Neural cell (in vitro differentiated cells): ENCODE measurements around the gene CCDC50. TPM values are rescaled to one million over a fixed set of nuclear protein-coding genes. Genes with fewer than 3 reads are reported as not detected.

Source experiments
- H2AFZ ChIP-seq: fragments of 200-600, 300-800 bp; sonication (generic), shearing (Covaris generic); 2 replicates; pipeline ENCODE4 v1.6.0; 2014; ENCODE audit warnings: low read depth, mild to moderate bottlenecking, antibody characterized with exemption, low read length, moderate library complexity
- H3F3A ChIP-seq: fragments of 200-600 bp; shearing (Covaris generic); 2 replicates; pipeline ENCODE4 v1.6.1; 2016; ENCODE audit warnings: mild to moderate bottlenecking, moderate library complexity, mixed read lengths, antibody characterized with exemption, low read length; ENCODE audit not compliant: insufficient read depth, poor library complexity, severe bottlenecking
- H3K27ac ChIP-seq: fragments of 200-600, 300-800 bp; sonication (generic), shearing (Covaris generic); 2 replicates; pipeline ENCODE4 v1.5.1; 2014; ENCODE audit warnings: mild to moderate bottlenecking, low read length, moderate library complexity
- H3K27me3 ChIP-seq: fragments of 300-800, 200-600 bp; sonication (generic), shearing (Covaris generic); 2 replicates; pipeline ENCODE4 v1.6.0; 2014; ENCODE audit warnings: mild to moderate bottlenecking, low read depth, low read length, moderate library complexity; ENCODE audit not compliant: insufficient read depth
- H3K36me3 ChIP-seq: fragments of 300-800, 200-600 bp; sonication (generic), shearing (Covaris generic); 2 replicates; pipeline ENCODE4 v1.5.1; 2014; ENCODE audit warnings: mild to moderate bottlenecking, antibody characterized with exemption, low read length, moderate library complexity; ENCODE audit not compliant: insufficient read depth
- H3K4me2 ChIP-seq: fragments of 300-800, 200-600 bp; sonication (generic), shearing (Covaris generic); 2 replicates; pipeline ENCODE4 v1.6.0; 2014; ENCODE audit warnings: mild to moderate bottlenecking, low read length
- H3K4me3 ChIP-seq: fragments of 300-800, 200-600 bp; sonication (generic), shearing (Covaris generic); 2 replicates; pipeline ENCODE4 v1.5.1; 2014; ENCODE audit warnings: mild to moderate bottlenecking, low read length, moderate library complexity
- H3K79me2 ChIP-seq: fragments of 200-600 bp; shearing (Covaris generic); replicated peaks from 2 replicates; pipeline ENCODE4 v1.6.0; 2014; ENCODE audit warnings: mild to moderate bottlenecking, low read length, moderate library complexity; ENCODE audit not compliant: insufficient read depth
- H3K9ac ChIP-seq: fragments of 300-800, 200-600 bp; sonication (generic), shearing (Covaris generic); 2 replicates; pipeline ENCODE4 v1.6.1; 2016; ENCODE audit warnings: mild to moderate bottlenecking, low read length, mixed read lengths
- H3K9me2 ChIP-seq: fragments of 200-600 bp; shearing (Covaris generic); 2 replicates; pipeline ENCODE4 v1.6.1; 2016; ENCODE audit warnings: mild to moderate bottlenecking, low read length, mixed read lengths; ENCODE audit not compliant: insufficient read depth
- H3K9me3 ChIP-seq: fragments of 200-600, 300-800 bp; sonication (generic), shearing (Covaris generic); 2 replicates; pipeline ENCODE4 v1.6.1; 2016; ENCODE audit warnings: mild to moderate bottlenecking, mixed run types, low read length, moderate library complexity, mixed read lengths
- H4K20me1 ChIP-seq: fragments of 200-600 bp; shearing (Covaris generic); 2 replicates; pipeline ENCODE4 v1.6.1; 2016; ENCODE audit warnings: mild to moderate bottlenecking, mixed run types; ENCODE audit not compliant: insufficient read depth
- EP300 ChIP-seq: fragments of 450-650 bp; conservative IDR thresholded peaks from 2 replicates; pipeline ENCODE4 v1.6.1; 2014; ENCODE audit warnings: antibody characterized with exemption, mild to moderate bottlenecking, moderate library complexity; ENCODE audit not compliant: poor library complexity, severe bottlenecking
- EZH2 ChIP-seq: fragments of 200-600, 300-800 bp; shearing (Covaris generic), sonication (generic); IDR thresholded peaks from 2 replicates; pipeline ENCODE4 v1.6.1; 2014; ENCODE audit warnings: antibody characterized with exemption, low read length, borderline replicate concordance, mild to moderate bottlenecking; ENCODE audit not compliant: insufficient read depth, poor library complexity, severe bottlenecking
- MXI1 ChIP-seq: fragments of 450-650 bp; conservative IDR thresholded peaks from 2 replicates; pipeline ENCODE4 v1.6.1; 2014; ENCODE audit warnings: antibody characterized with exemption, mild to moderate bottlenecking; ENCODE audit not compliant: poor library complexity, severe bottlenecking
- POLR2AphosphoS5 ChIP-seq: IDR thresholded peaks from 2 replicates; pipeline ENCODE4 v1.6.1; 2012
- RAD21 ChIP-seq: fragments of 450-650 bp; conservative IDR thresholded peaks from 2 replicates; pipeline ENCODE4 v1.6.1; 2014; ENCODE audit warnings: antibody characterized with exemption, mild to moderate bottlenecking, moderate library complexity
- TAF1 ChIP-seq: IDR thresholded peaks from 2 replicates; pipeline ENCODE4 v1.6.1; 2012; ENCODE audit warnings: low read depth
- polyA plus RNA-seq: library from polyadenylated mRNA; depleted of rRNA; stranded (reverse); fragments of >200 nt; gene quantifications from 2 replicates; pipeline ENCODE4 v1.2.3, GENCODE V29; 2014
- TF ChIP-seq, protein P1 (sequence below): fragments of 450-650 bp; IDR thresholded peaks from 2 replicates; pipeline ENCODE4 v1.5.1; 2014; ENCODE audit warnings: antibody characterized with exemption, mild to moderate bottlenecking, moderate library complexity; ENCODE audit not compliant: poor library complexity, severe bottlenecking
- TF ChIP-seq, protein P2 (sequence below): IDR thresholded peaks from 2 replicates; pipeline ENCODE4 v1.6.1; 2012; ENCODE audit warnings: borderline replicate concordance

Gene CCDC50
- polyA plus RNA-seq, 1 donor from 2014 or later: 58.2 TPM

GRCh38 chr3:191401775-191402357, 72.7 kb downstream of the CCDC50 start:
- no peak overlapping the region for H3K4me3 ChIP-seq

GRCh38 chr3:191409791-191410359, 80.7 kb downstream of the CCDC50 start:
- H3F3A ChIP-seq: no peaks in the 10 kb centered on the region
- H3K79me2 ChIP-seq: no peaks in the 10 kb centered on the region
- H4K20me1 ChIP-seq: no peaks in the 10 kb centered on the region
- no peak overlapping the region for H3K9ac ChIP-seq
- no peaks in the 10 kb centered on the region for H3K9me2 ChIP-seq
- TF ChIP-seq EP300 (no peak), TAF1 (no peak), EZH2 (no peak), MXI1 (no peak), RAD21 (no peak)
- TF ChIP-seq, protein P1, sequence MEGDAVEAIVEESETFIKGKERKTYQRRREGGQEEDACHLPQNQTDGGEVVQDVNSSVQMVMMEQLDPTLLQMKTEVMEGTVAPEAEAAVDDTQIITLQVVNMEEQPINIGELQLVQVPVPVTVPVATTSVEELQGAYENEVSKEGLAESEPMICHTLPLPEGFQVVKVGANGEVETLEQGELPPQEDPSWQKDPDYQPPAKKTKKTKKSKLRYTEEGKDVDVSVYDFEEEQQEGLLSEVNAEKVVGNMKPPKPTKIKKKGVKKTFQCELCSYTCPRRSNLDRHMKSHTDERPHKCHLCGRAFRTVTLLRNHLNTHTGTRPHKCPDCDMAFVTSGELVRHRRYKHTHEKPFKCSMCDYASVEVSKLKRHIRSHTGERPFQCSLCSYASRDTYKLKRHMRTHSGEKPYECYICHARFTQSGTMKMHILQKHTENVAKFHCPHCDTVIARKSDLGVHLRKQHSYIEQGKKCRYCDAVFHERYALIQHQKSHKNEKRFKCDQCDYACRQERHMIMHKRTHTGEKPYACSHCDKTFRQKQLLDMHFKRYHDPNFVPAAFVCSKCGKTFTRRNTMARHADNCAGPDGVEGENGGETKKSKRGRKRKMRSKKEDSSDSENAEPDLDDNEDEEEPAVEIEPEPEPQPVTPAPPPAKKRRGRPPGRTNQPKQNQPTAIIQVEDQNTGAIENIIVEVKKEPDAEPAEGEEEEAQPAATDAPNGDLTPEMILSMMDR: no peak
- TF ChIP-seq, protein P2, sequence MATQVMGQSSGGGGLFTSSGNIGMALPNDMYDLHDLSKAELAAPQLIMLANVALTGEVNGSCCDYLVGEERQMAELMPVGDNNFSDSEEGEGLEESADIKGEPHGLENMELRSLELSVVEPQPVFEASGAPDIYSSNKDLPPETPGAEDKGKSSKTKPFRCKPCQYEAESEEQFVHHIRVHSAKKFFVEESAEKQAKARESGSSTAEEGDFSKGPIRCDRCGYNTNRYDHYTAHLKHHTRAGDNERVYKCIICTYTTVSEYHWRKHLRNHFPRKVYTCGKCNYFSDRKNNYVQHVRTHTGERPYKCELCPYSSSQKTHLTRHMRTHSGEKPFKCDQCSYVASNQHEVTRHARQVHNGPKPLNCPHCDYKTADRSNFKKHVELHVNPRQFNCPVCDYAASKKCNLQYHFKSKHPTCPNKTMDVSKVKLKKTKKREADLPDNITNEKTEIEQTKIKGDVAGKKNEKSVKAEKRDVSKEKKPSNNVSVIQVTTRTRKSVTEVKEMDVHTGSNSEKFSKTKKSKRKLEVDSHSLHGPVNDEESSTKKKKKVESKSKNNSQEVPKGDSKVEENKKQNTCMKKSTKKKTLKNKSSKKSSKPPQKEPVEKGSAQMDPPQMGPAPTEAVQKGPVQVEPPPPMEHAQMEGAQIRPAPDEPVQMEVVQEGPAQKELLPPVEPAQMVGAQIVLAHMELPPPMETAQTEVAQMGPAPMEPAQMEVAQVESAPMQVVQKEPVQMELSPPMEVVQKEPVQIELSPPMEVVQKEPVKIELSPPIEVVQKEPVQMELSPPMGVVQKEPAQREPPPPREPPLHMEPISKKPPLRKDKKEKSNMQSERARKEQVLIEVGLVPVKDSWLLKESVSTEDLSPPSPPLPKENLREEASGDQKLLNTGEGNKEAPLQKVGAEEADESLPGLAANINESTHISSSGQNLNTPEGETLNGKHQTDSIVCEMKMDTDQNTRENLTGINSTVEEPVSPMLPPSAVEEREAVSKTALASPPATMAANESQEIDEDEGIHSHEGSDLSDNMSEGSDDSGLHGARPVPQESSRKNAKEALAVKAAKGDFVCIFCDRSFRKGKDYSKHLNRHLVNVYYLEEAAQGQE: no peak
- H3K27me3 ChIP-seq: no peaks in the 10 kb centered on the region
- no peaks in the 10 kb centered on the region for H3K9me3 ChIP-seq
- H2AFZ ChIP-seq: no peak overlapping the region
- H3K27ac ChIP-seq: no peak overlapping the region
- no peak overlapping the region for H3K4me2 ChIP-seq
- no peaks in the 10 kb centered on the region for H3K36me3 ChIP-seq
- H3K4me3 ChIP-seq: no peak overlapping the region

More at GRCh38 chr3:191401775-191402357, 72.7 kb downstream of the CCDC50 start:
- H3K9ac ChIP-seq: no peak overlapping the region
- no peak overlapping the region for H2AFZ ChIP-seq
- H3F3A ChIP-seq: no peaks in the 10 kb centered on the region
- no peak overlapping the region for H3K27ac ChIP-seq
- H3K9me2 ChIP-seq: no peaks in the 10 kb centered on the region
- H3K9me3 ChIP-seq: no peaks in the 10 kb centered on the region
- H3K27me3 ChIP-seq: no peaks in the 10 kb centered on the region
- no peak overlapping the region for H3K4me2 ChIP-seq
- H4K20me1 ChIP-seq: no peaks in the 10 kb centered on the region
- H3K79me2 ChIP-seq: no peaks in the 10 kb centered on the region
- no peak for TF ChIP-seq POLR2AphosphoS5
- TF ChIP-seq, protein P1: no peak
- TF ChIP-seq, protein P2: no peak
- TF ChIP-seq RAD21: no peak
- TF ChIP-seq EZH2: no peak
- TF ChIP-seq EP300: no peak
- no peaks in the 10 kb centered on the region for H3K36me3 ChIP-seq
